HUES6 (cell line): ENCODE results near the gene ANXA1.
"Not testable (repeated sequence)": the region's sequence is repeated elsewhere in the genome, so short reads cannot be mapped to it uniquely, and the experiment has no call there.

Experiments
- H3K27ac ChIP-seq: 2 replicates; pipeline ENCODE4 v1.7.0; 2013; ENCODE audit warnings: low read depth, mild to moderate bottlenecking, low read length, inconsistent platforms
- H3K27me3 ChIP-seq: 2 replicates; pipeline ENCODE4 v1.6.1; 2013; ENCODE audit warnings: low read length; ENCODE audit not compliant: control insufficient read depth, insufficient read depth
- H3K36me3 ChIP-seq: 2 replicates; pipeline ENCODE4 v1.6.1; 2013; ENCODE audit warnings: low read length; ENCODE audit not compliant: control insufficient read depth, insufficient read depth
- H3K4me1 ChIP-seq: 2 replicates; pipeline ENCODE4 v1.6.1; 2013; ENCODE audit warnings: low read length; ENCODE audit not compliant: control insufficient read depth, insufficient read depth
- H3K4me3 ChIP-seq: 2 replicates; pipeline ENCODE4 v1.5.1; 2013; ENCODE audit warnings: low read depth, low read length
- H3K9ac ChIP-seq: one replicate; pipeline ENCODE4 v1.6.1; 2013; ENCODE audit warnings: mild to moderate bottlenecking, low read length
- H3K9me3 ChIP-seq: 2 replicates; pipeline ENCODE4 v1.6.1; 2013; ENCODE audit warnings: low read depth, low read length; ENCODE audit not compliant: control insufficient read depth, insufficient read depth

ANXA1 gene

GRCh38 chr9:73183917-73184861 lies 32.5 kb downstream of the ANXA1 start:
- Histone ChIP-seq H3K9ac (no peak overlapping the region), H3K4me1 (peaks cover 7% of the 10 kb centered on the region; the same call in 1 of the 2 replicates), H3K27me3 (no peaks in the 10 kb centered on the region), H3K36me3 (no peaks in the 10 kb centered on the region), H3K9me3 (peaks cover 2% of the 10 kb centered on the region; the same call in 1 of the 2 replicates), H3K4me3 (no peak overlapping the region), H3K27ac (no peak overlapping the region)

GRCh38 chr9:73191109-73191508 lies 39.4 kb downstream of the ANXA1 start:
- H3K4me1 ChIP-seq, H3K4me3 ChIP-seq, H3K9me3 ChIP-seq: not testable (repeated sequence)

GRCh38 chr9:73194284-73194683 lies 42.6 kb downstream of the ANXA1 start:
- Histone ChIP-seq H3K9me3 (no peaks in the 10 kb centered on the region), H3K4me3 (no peak overlapping the region), H3K27ac (no peak overlapping the region), H3K27me3 (no peaks in the 10 kb centered on the region), H3K36me3 (no peaks in the 10 kb centered on the region), H3K9ac (no peak overlapping the region), H3K4me1 (no peaks in the 10 kb centered on the region)

More at GRCh38 chr9:73191109-73191508, 39.4 kb downstream of the ANXA1 start:
- not testable (repeated sequence) for H3K36me3 ChIP-seq, H3K9ac ChIP-seq, H3K27me3 ChIP-seq, H3K27ac ChIP-seq

GRCh38 chr9:73199448-73199847 lies 47.8 kb downstream of the ANXA1 start:
- Histone ChIP-seq H3K4me3 (no peak overlapping the region), H3K9ac (no peak overlapping the region), H3K36me3 (no peaks in the 10 kb centered on the region), H3K4me1 (peaks cover 6% of the 10 kb centered on the region), H3K9me3 (no peaks in the 10 kb centered on the region), H3K27ac (no peak overlapping the region), H3K27me3 (no peaks in the 10 kb centered on the region)

GRCh38 chr9:73199886-73200285 lies 48.2 kb downstream of the ANXA1 start:
- Histone ChIP-seq H3K36me3 (no peaks in the 10 kb centered on the region), H3K27ac (no peak overlapping the region), H3K4me3 (no peak overlapping the region), H3K27me3 (no peaks in the 10 kb centered on the region), H3K4me1 (peaks cover 6% of the 10 kb centered on the region), H3K9me3 (no peaks in the 10 kb centered on the region), H3K9ac (no peak overlapping the region)

GRCh38 chr9:73200694-73201452 lies 49.2 kb downstream of the ANXA1 start:
- peaks cover 6% of the 10 kb centered on the region for H3K4me1 ChIP-seq
- no peaks in the 10 kb centered on the region for H3K36me3 ChIP-seq
- no peak overlapping the region for H3K27ac ChIP-seq
- no peak overlapping the region for H3K9ac ChIP-seq
- no peak overlapping the region for H3K4me3 ChIP-seq
- no peaks in the 10 kb centered on the region for H3K27me3 ChIP-seq
- H3K9me3 ChIP-seq = no peaks in the 10 kb centered on the region

- no peaks in the 10 kb centered on the region for H3K36me3 ChIP-seq
- H3K9ac ChIP-seq = no peak overlapping the region
- H3K27me3 ChIP-seq = no peaks in the 10 kb centered on the region
- no peak overlapping the region for H3K27ac ChIP-seq
- H3K4me1 ChIP-seq = peaks cover 6% of the 10 kb centered on the region
- H3K9me3 ChIP-seq = no peaks in the 10 kb centered on the region
- no peak overlapping the region for H3K4me3 ChIP-seq
Observed at GRCh38 chr9:73202980-73203379, 51.3 kb downstream of the ANXA1 start.

GRCh38 chr9:73204936-73205335 lies 53.3 kb downstream of the ANXA1 start:
- Histone ChIP-seq H3K9me3 (no peaks in the 10 kb centered on the region), H3K4me3 (no peak overlapping the region), H3K9ac (no peak overlapping the region), H3K36me3 (no peaks in the 10 kb centered on the region), H3K27ac (no peak overlapping the region), H3K4me1 (peaks cover 6% of the 10 kb centered on the region), H3K27me3 (no peaks in the 10 kb centered on the region)

- H3K4me3 ChIP-seq = no peak overlapping the region
- no peak overlapping the region for H3K27ac ChIP-seq
- H3K4me1 ChIP-seq = no peaks in the 10 kb centered on the region
- H3K27me3 ChIP-seq = no peaks in the 10 kb centered on the region
- no peaks in the 10 kb centered on the region for H3K36me3 ChIP-seq
- H3K9me3 ChIP-seq = no peaks in the 10 kb centered on the region
- H3K9ac ChIP-seq = no peak overlapping the region
Observed at GRCh38 chr9:73206851-73207250, 55.2 kb downstream of the ANXA1 start.

GRCh38 chr9:73210886-73211666 lies 59.4 kb downstream of the ANXA1 start:
- no peak overlapping the region for H3K9ac ChIP-seq
- no peak overlapping the region for H3K27ac ChIP-seq
- no peaks in the 10 kb centered on the region for H3K36me3 ChIP-seq
- no peaks in the 10 kb centered on the region for H3K27me3 ChIP-seq
- H3K4me1 ChIP-seq = peaks cover 20% of the 10 kb centered on the region
- no peaks in the 10 kb centered on the region for H3K9me3 ChIP-seq
- no peak overlapping the region for H3K4me3 ChIP-seq
